ENCODE measurements around the gene FARP2.

The FARP2 gene

GRCh38 chr2:241310917-241311566 is 45.0 kb upstream of the FARP2 start:
- no peak overlapping the region for H3K4me3 ChIP-seq (ENCODE audit: control insufficient read depth, low read depth, low read length)
- no peak for DNase-seq (ENCODE audit: low read depth)
- no peak for TF ChIP-seq CTCF (conservative IDR thresholded peaks at IDR 0.05; ENCODE audit: control insufficient read depth, insufficient read depth, low read depth, low read length)

GRCh38 chr2:241312082-241312481 is 44.0 kb upstream of the FARP2 start:
- peak; percentile 88 for DNase-seq (ENCODE audit: low read depth)
- no peak overlapping the region for H3K4me3 ChIP-seq (ENCODE audit: control insufficient read depth, low read depth, low read length)
- no peak for TF ChIP-seq CTCF (conservative IDR thresholded peaks at IDR 0.05; ENCODE audit: control insufficient read depth, insufficient read depth, low read depth, low read length)

GRCh38 chr2:241313543-241314095 is 42.5 kb upstream of the FARP2 start:
- DNase-seq (ENCODE audit: low read depth), result no peak
- TF ChIP-seq CTCF (conservative IDR thresholded peaks at IDR 0.05; ENCODE audit: control insufficient read depth, insufficient read depth, low read depth, low read length), result no peak
- peak overlapping the region; percentile 90 for H3K4me3 ChIP-seq (ENCODE audit: control insufficient read depth, low read depth, low read length)

- TF ChIP-seq CTCF (conservative IDR thresholded peaks at IDR 0.05; ENCODE audit: control insufficient read depth, insufficient read depth, low read depth, low read length), result no peak
- H3K4me3 ChIP-seq (ENCODE audit: control insufficient read depth, low read depth, low read length), result peak overlapping the region; percentile 90
- peak; percentile 62 for DNase-seq (ENCODE audit: low read depth)
Measured at GRCh38 chr2:241314226-241315092, 41.6 kb upstream of the FARP2 start.

GRCh38 chr2:241315093-241315878 is 40.8 kb upstream of the FARP2 start, which contains the start of gene HDLBP:
TSS of gene HDLBP (minus strand) at chr2:241315672. CDS start at chr2:241266869, 48,803 bp downstream.
- TF ChIP-seq CTCF (conservative IDR thresholded peaks at IDR 0.05; ENCODE audit: control insufficient read depth, insufficient read depth, low read depth, low read length), result no peak
- peak within 1 kb of the TSS; percentile 90 for H3K4me3 ChIP-seq (ENCODE audit: control insufficient read depth, low read depth, low read length)
- peak; percentile 98 for DNase-seq (ENCODE audit: low read depth)

Data from fibroblast of mammary gland (primary cell).